Astrocyte (in vitro differentiated cells and primary cell): ENCODE measurements around the gene SEMA4B. TPM values are rescaled to one million over a fixed set of nuclear protein-coding genes. Genes with fewer than 3 reads are reported as not detected.
"Not testable (repeated sequence)": the region's sequence is repeated elsewhere in the genome, so short reads cannot be mapped to it uniquely, and the experiment has no call there.

Source experiments
- DNase-seq: peaks from one replicate; pipeline ENCODE4 v3.0.0-alpha.2; 2010; ENCODE audit warnings: low read depth
- FAIRE-seq: peaks from 2 replicates; lab custom pipeline; 2011; peaks lifted over from hg19 to GRCh38; lab: Jason Lieb, UNC
- H2AFZ ChIP-seq: 2 replicates; pipeline ENCODE4 v1.6.0; 2012; ENCODE audit warnings: low read depth, low read length, inconsistent platforms
- H3K27ac ChIP-seq: 2 replicates; pipeline ENCODE4 v1.5.1; 2011; ENCODE audit warnings: low read depth, low read length, inconsistent platforms
- H3K27me3 ChIP-seq: 2 replicates; pipeline ENCODE4 v1.6.0; 2011; ENCODE audit warnings: low read length, inconsistent platforms; ENCODE audit not compliant: insufficient read depth
- H3K36me3 ChIP-seq: 2 replicates; pipeline ENCODE4 v1.5.1; 2011; ENCODE audit warnings: low read length, inconsistent platforms; ENCODE audit not compliant: insufficient read depth
- H3K4me1 ChIP-seq: 2 replicates; pipeline ENCODE4 v1.5.1; 2011; ENCODE audit warnings: low read length, inconsistent platforms; ENCODE audit not compliant: insufficient read depth
- H3K4me2 ChIP-seq: 2 replicates; pipeline ENCODE4 v1.6.0; 2012; ENCODE audit warnings: low read length, inconsistent platforms
- H3K4me3 ChIP-seq: 2 replicates; pipeline ENCODE4 v1.5.1; 2011; ENCODE audit warnings: low read depth, mild to moderate bottlenecking, low read length, inconsistent platforms; ENCODE audit not compliant: insufficient read depth
- H3K79me2 ChIP-seq: 2 replicates; pipeline ENCODE4 v1.6.0; 2012; ENCODE audit warnings: mild to moderate bottlenecking, low read length, inconsistent platforms; ENCODE audit not compliant: insufficient read depth
- H3K9ac ChIP-seq: 2 replicates; pipeline ENCODE4 v1.6.0; 2012; ENCODE audit warnings: mild to moderate bottlenecking, low read length, inconsistent platforms
- H3K9me3 ChIP-seq: 2 replicates; pipeline ENCODE4 v1.5.1; 2012; ENCODE audit warnings: low read depth, mild to moderate bottlenecking, low read length, inconsistent platforms; ENCODE audit not compliant: insufficient read depth
- H4K20me1 ChIP-seq: 2 replicates; pipeline ENCODE4 v1.6.0; 2012; ENCODE audit warnings: low read length, inconsistent platforms; ENCODE audit not compliant: insufficient read depth
- H3K27ac Mint-ChIP-seq: one replicate; pipeline ENCODE4 v1.8.0; 2021; ENCODE audit warnings: mild to moderate bottlenecking, mixed read lengths; ENCODE audit not compliant: unreplicated experiment
- H3K27me3 Mint-ChIP-seq: one replicate; pipeline ENCODE4 v1.8.0; 2021; ENCODE audit warnings: low read depth, mixed read lengths; ENCODE audit not compliant: unreplicated experiment
- H3K36me3 Mint-ChIP-seq: one replicate; pipeline ENCODE4 v1.8.0; 2021; ENCODE audit warnings: low read depth, mixed read lengths; ENCODE audit not compliant: unreplicated experiment
- H3K4me1 Mint-ChIP-seq: one replicate; pipeline ENCODE4 v1.8.0; 2021; ENCODE audit warnings: low read depth, mixed read lengths; ENCODE audit not compliant: unreplicated experiment
- H3K4me3 Mint-ChIP-seq: one replicate; pipeline ENCODE4 v1.8.0; 2021; ENCODE audit warnings: mild to moderate bottlenecking, moderate library complexity, mixed read lengths; ENCODE audit not compliant: unreplicated experiment
- H3K9me3 Mint-ChIP-seq: one replicate; pipeline ENCODE4 v1.8.0; 2021; ENCODE audit warnings: mild to moderate bottlenecking, mixed read lengths; ENCODE audit not compliant: unreplicated experiment
- EZH2 ChIP-seq: IDR thresholded peaks from 2 replicates; pipeline ENCODE4 v1.6.1; 2012; ENCODE audit warnings: mild to moderate bottlenecking, low read length, inconsistent platforms; ENCODE audit not compliant: insufficient read depth
- total RNA-seq: library from RNA; stranded (reverse); gene quantifications from 2 replicates; pipeline ENCODE4 v1.2.1, GENCODE V29; 2021
- TF ChIP-seq, protein P1 (sequence below): IDR thresholded peaks from 2 replicates; pipeline ENCODE4 v1.5.1; 2011; ENCODE audit warnings: low read depth, mild to moderate bottlenecking, inconsistent platforms, low read length, moderate library complexity; ENCODE audit not compliant: insufficient read depth

Gene SEMA4B
- total RNA-seq, 1 donor from 2014 or later: 9.9 TPM

DNA sequence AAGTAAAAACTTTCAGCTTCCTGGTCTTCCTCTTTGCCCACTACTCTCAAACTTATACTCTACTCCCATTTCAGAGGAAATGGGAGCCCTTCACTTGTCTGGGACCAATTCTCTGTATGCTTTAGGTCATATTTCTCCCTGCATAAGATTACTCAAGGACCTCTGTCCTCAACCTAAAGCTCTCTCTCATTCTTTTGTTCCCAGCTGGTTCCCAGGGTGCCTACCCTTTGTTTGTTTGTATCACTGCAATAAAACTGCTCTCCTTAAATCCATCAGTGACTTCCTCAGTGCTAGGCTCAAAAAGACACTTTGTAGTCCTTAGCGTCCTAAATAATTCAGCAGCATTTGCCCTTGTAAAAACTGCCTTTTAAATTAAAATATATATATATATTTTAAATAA is 67.3 kb downstream of the SEMA4B start:
- Histone ChIP-seq H3K36me3 (peaks cover 26% of the 10 kb centered on the region), H3K4me1 (peaks cover 24% of the 10 kb centered on the region), H3K79me2 (peaks cover 78% of the 10 kb centered on the region), H3K27me3 (no peaks in the 10 kb centered on the region), H3K4me3 (no peak overlapping the region), H4K20me1 (peaks cover 61% of the 10 kb centered on the region), H3K4me2 (peak overlapping the region; percentile 88), H3K9me3 (no peaks in the 10 kb centered on the region), H3K27ac (no peak overlapping the region), H3K9ac (no peak overlapping the region), H2AFZ (no peak overlapping the region)
- no peak for DNase-seq
- H3K27ac Mint-ChIP-seq: no peak overlapping the region
- peak overlapping the region; percentile 72 for H3K4me3 Mint-ChIP-seq
- H3K4me1 Mint-ChIP-seq: peaks cover 15% of the 10 kb centered on the region
- peaks cover 15% of the 10 kb centered on the region for H3K36me3 Mint-ChIP-seq
- H3K27me3 Mint-ChIP-seq: no peaks in the 10 kb centered on the region
- no peak for FAIRE-seq
- no peaks in the 10 kb centered on the region for H3K9me3 Mint-ChIP-seq
- TF ChIP-seq EZH2: no peak
- TF ChIP-seq, protein P1, sequence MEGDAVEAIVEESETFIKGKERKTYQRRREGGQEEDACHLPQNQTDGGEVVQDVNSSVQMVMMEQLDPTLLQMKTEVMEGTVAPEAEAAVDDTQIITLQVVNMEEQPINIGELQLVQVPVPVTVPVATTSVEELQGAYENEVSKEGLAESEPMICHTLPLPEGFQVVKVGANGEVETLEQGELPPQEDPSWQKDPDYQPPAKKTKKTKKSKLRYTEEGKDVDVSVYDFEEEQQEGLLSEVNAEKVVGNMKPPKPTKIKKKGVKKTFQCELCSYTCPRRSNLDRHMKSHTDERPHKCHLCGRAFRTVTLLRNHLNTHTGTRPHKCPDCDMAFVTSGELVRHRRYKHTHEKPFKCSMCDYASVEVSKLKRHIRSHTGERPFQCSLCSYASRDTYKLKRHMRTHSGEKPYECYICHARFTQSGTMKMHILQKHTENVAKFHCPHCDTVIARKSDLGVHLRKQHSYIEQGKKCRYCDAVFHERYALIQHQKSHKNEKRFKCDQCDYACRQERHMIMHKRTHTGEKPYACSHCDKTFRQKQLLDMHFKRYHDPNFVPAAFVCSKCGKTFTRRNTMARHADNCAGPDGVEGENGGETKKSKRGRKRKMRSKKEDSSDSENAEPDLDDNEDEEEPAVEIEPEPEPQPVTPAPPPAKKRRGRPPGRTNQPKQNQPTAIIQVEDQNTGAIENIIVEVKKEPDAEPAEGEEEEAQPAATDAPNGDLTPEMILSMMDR: no peak

DNA sequence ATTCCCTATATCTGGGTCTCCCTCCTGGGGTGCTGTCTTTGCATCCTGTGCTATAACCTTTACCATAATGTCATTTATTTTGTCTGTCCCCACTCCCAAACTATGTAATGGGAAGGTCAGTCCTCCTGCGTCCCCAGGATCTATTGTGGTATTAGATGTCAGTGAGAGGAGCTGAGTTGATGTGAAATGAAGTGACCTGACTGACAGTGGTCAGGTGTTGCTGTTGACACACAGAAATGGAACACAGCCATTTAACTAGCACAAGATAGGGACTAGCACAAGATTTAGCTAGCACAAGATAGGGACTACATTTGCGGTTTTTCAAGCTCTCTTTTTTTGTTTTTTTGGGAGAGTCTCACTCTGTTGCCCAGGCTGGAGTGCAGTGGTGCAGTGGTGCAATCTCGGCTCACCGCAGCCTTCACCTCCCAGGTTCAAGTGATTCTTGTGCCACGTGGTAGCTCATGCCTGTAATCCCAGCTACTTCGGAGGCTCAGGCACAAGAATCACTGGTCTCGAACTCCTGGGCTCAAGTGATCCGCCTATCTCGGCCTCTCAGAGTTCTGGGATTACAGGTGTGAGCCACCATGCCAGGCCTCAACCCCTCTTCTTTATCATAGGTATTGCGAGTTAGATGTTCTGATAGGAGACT is 69.5 kb downstream of the SEMA4B start:
- H3K4me2 ChIP-seq: no peak overlapping the region
- no peaks in the 10 kb centered on the region for H3K9me3 ChIP-seq
- no peak overlapping the region for H3K27ac ChIP-seq
- peaks cover 26% of the 10 kb centered on the region for H3K36me3 ChIP-seq
- no peak for TF ChIP-seq EZH2
- TF ChIP-seq, protein P1: no peak
- H2AFZ ChIP-seq: no peak overlapping the region
- Mint-ChIP-seq H3K9me3 (no peaks in the 10 kb centered on the region), H3K36me3 (peaks cover 21% of the 10 kb centered on the region), H3K4me3 (no peak overlapping the region), H3K4me1 (peaks cover 13% of the 10 kb centered on the region), H3K27ac (no peak overlapping the region), H3K27me3 (no peaks in the 10 kb centered on the region)
- peaks cover 16% of the 10 kb centered on the region for H3K4me1 ChIP-seq
- peaks cover 61% of the 10 kb centered on the region for H4K20me1 ChIP-seq
- FAIRE-seq (no peak), DNase-seq (no peak)
- no peak overlapping the region for H3K4me3 ChIP-seq
- H3K79me2 ChIP-seq: peaks cover 73% of the 10 kb centered on the region
- H3K27me3 ChIP-seq: no peaks in the 10 kb centered on the region
- no peak overlapping the region for H3K9ac ChIP-seq

DNA sequence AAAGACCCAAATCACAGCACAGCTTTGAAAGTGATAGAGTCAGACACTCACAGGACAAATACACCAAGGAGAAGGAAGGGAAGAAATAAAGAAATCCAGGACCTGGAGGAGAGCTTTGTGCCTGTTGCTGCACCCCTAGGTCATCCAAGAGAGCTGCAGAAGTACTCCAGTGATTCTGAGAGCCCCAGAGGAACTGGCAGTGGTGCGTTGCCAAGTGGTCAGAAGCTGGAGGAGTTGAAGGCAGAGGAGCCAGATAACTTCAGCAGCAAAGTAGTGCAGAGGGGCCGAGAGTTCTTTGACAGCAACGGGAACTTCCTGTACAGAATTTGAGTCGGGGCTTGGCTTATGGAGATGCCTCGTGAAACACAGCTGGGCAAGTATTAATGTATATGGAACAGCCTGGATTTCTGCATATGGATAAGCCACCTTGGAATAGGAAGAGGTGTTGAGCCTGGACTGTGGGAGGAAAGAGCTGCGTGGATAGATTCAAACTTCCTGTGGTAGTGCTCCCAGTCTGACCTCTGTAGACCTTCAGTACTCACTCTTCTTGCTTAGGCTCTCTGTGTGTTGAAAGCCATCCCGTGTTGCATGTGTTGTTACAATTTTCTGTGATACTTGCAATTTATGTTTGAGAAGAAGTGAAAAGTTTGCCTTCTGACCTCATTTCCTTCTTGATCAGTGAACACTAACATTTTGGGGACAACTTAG is 70.5 kb downstream of the SEMA4B start:
- Mint-ChIP-seq H3K27me3 (no peaks in the 10 kb centered on the region), H3K4me3 (no peak overlapping the region), H3K36me3 (peaks cover 21% of the 10 kb centered on the region), H3K4me1 (peaks cover 13% of the 10 kb centered on the region), H3K27ac (no peak overlapping the region), H3K9me3 (no peaks in the 10 kb centered on the region)
- Histone ChIP-seq H3K27me3 (no peaks in the 10 kb centered on the region), H3K4me2 (no peak overlapping the region), H2AFZ (no peak overlapping the region), H4K20me1 (peaks cover 58% of the 10 kb centered on the region), H3K9ac (no peak overlapping the region), H3K4me3 (no peak overlapping the region), H3K4me1 (peaks cover 15% of the 10 kb centered on the region), H3K27ac (no peak overlapping the region), H3K79me2 (peaks cover 63% of the 10 kb centered on the region), H3K9me3 (no peaks in the 10 kb centered on the region), H3K36me3 (peaks cover 26% of the 10 kb centered on the region)
- FAIRE-seq (no peak), DNase-seq (no peak)
- TF ChIP-seq, protein P1: no peak
- TF ChIP-seq EZH2: no peak

DNA sequence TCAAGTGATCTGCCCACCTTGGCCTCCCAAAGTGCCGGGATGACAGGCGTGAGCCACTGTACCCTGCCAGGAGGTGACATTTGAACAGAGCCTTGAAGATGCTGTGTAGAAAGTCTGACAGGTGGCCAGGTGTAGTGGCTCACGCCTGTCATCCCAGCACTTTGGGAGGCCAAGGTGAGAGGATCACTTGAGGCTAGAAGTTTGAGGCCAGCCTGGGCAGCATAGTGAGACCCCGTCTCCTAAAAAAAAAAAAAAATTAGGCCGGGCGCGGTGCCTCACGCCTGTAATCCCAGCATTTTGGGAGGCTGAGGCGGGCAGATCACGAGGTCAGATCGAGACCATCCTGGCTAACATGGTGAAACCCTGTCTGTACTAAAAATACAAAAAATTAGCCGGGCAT is 77.3 kb downstream of the SEMA4B start:
- H3K4me1 Mint-ChIP-seq, FAIRE-seq, H3K4me3 ChIP-seq: not testable (repeated sequence)

More for the DNA sequence above, 77.3 kb downstream of the SEMA4B start:
- not testable (repeated sequence) for H3K9me3 ChIP-seq, H2AFZ ChIP-seq, DNase-seq, H3K4me3 Mint-ChIP-seq, H3K9ac ChIP-seq, H4K20me1 ChIP-seq, H3K4me1 ChIP-seq, H3K27ac ChIP-seq, H3K27me3 ChIP-seq, H3K79me2 ChIP-seq, H3K36me3 ChIP-seq, H3K36me3 Mint-ChIP-seq, H3K27ac Mint-ChIP-seq, H3K9me3 Mint-ChIP-seq, H3K27me3 Mint-ChIP-seq, H3K4me2 ChIP-seq
